ENCODE measurements around the gene MRPL48.
A peak's percentile ranks its signal among the peaks of the same experiment; 100 is the strongest.

The MRPL48 gene

GRCh38 chr11:73894725-73895335 is 107.2 kb downstream of the MRPL48 start:
- TF ChIP-seq CTCF (IDR thresholded peaks at IDR 0.05; ENCODE audit: low read depth, low read length) = no peak
- no peak overlapping the region for H3K4me3 ChIP-seq (replicated peaks in 1 of 2; ENCODE audit: low read depth in 2 of 2, low read length in 2 of 2)
- peak in 1 of 2 donors; percentile 69 for DNase-seq (ENCODE audit: low read depth in 2 of 2)

- no peak for TF ChIP-seq CTCF (IDR thresholded peaks at IDR 0.05; ENCODE audit: low read depth, low read length)
- H3K4me3 ChIP-seq (replicated peaks in 1 of 2; ENCODE audit: low read depth in 2 of 2, low read length in 2 of 2) = no peak overlapping the region
- DNase-seq (ENCODE audit: low read depth in 2 of 2) = no peak
These were observed 114.6 kb downstream of the MRPL48 start for GRCh38 chr11:73902303-73902702.

GRCh38 chr11:73907191-73907590 is 119.5 kb downstream of the MRPL48 start:
- TF ChIP-seq CTCF (IDR thresholded peaks at IDR 0.05; ENCODE audit: low read depth, low read length) = peak; percentile 23
- peak; percentile 21 to 59 for DNase-seq (ENCODE audit: low read depth in 2 of 2)
- H3K4me3 ChIP-seq (replicated peaks in 1 of 2; ENCODE audit: low read depth in 2 of 2, low read length in 2 of 2) = no peak overlapping the region

GRCh38 chr11:73912026-73912425 is 124.4 kb downstream of the MRPL48 start:
- DNase-seq (ENCODE audit: low read depth in 2 of 2) = no peak
- H3K4me3 ChIP-seq (replicated peaks in 1 of 2; ENCODE audit: low read depth in 2 of 2, low read length in 2 of 2) = no peak overlapping the region
- TF ChIP-seq CTCF (IDR thresholded peaks at IDR 0.05; ENCODE audit: low read depth, low read length) = no peak

- no peak for DNase-seq (ENCODE audit: low read depth in 2 of 2)
- H3K4me3 ChIP-seq (replicated peaks in 1 of 2; ENCODE audit: low read depth in 2 of 2, low read length in 2 of 2) = no peak overlapping the region
- TF ChIP-seq CTCF (IDR thresholded peaks at IDR 0.05; ENCODE audit: low read depth, low read length) = no peak
These were observed 125.8 kb downstream of the MRPL48 start for GRCh38 chr11:73913472-73913871.

- no peak overlapping the region for H3K4me3 ChIP-seq (replicated peaks in 1 of 2; ENCODE audit: low read depth in 2 of 2, low read length in 2 of 2)
- TF ChIP-seq CTCF (IDR thresholded peaks at IDR 0.05; ENCODE audit: low read depth, low read length) = no peak
- DNase-seq (ENCODE audit: low read depth in 2 of 2) = no peak
These were observed 126.6 kb downstream of the MRPL48 start for GRCh38 chr11:73914284-73914683.

All from cardiac fibroblast (primary cell).